H9 (cell line): ENCODE measurements around the gene ZBTB22. TPM values are rescaled to one million over a fixed set of nuclear protein-coding genes. Genes with fewer than 3 reads are reported as not detected.

ENCODE experiments used
- DNase-seq: peaks from one replicate; pipeline ENCODE4 v3.0.0-alpha.2; 2017
- H2AFZ ChIP-seq: one replicate; pipeline ENCODE4 v1.6.1; 2013; ENCODE audit warnings: mild to moderate bottlenecking, low read length, control low read depth, moderate library complexity
- H2AK5ac ChIP-seq: 2 replicates; pipeline ENCODE4 v1.6.1; 2013; ENCODE audit warnings: low read length, control low read depth, mixed read lengths; ENCODE audit not compliant: insufficient read length
- H2BK120ac ChIP-seq: one replicate; pipeline ENCODE4 v1.6.1; 2013; ENCODE audit warnings: low read depth, mild to moderate bottlenecking, low read length, control low read depth, inconsistent platforms; ENCODE audit not compliant: poor library complexity, severe bottlenecking
- H2BK12ac ChIP-seq: 2 replicates; pipeline ENCODE4 v1.6.1; 2013; ENCODE audit warnings: low read length, control low read depth, mixed read lengths, low read depth; ENCODE audit not compliant: insufficient read length
- H2BK15ac ChIP-seq: 2 replicates; pipeline ENCODE4 v1.6.1; 2013; ENCODE audit warnings: low read depth, low read length, control low read depth
- H2BK20ac ChIP-seq: one replicate; pipeline ENCODE4 v1.6.1; 2013; ENCODE audit warnings: low read depth, mild to moderate bottlenecking, low read length, control low read depth, inconsistent platforms; ENCODE audit not compliant: poor library complexity, severe bottlenecking
- H2BK5ac ChIP-seq: 2 replicates; pipeline ENCODE4 v1.6.1; 2013; ENCODE audit warnings: low read length, control low read depth, mixed read lengths; ENCODE audit not compliant: insufficient read length
- H3K14ac ChIP-seq: 2 replicates; pipeline ENCODE4 v1.6.1; 2013; ENCODE audit warnings: low read length, control low read depth; ENCODE audit not compliant: insufficient read depth
- H3K18ac ChIP-seq: 2 replicates; pipeline ENCODE4 v1.6.1; 2013; ENCODE audit warnings: low read depth, mild to moderate bottlenecking, mixed read lengths, low read length, control low read depth; ENCODE audit not compliant: insufficient read length
- H3K23ac ChIP-seq: 2 replicates; pipeline ENCODE4 v1.6.1; 2013; ENCODE audit warnings: low read length, control low read depth, mixed read lengths, low read depth; ENCODE audit not compliant: insufficient read length
- H3K23me2 ChIP-seq: 2 replicates; pipeline ENCODE4 v1.6.1; 2013; ENCODE audit warnings: low read depth, mild to moderate bottlenecking, mixed read lengths, low read length, control low read depth; ENCODE audit not compliant: insufficient read length, poor library complexity, severe bottlenecking
- H3K27ac ChIP-seq: 2 replicates; pipeline ENCODE4 v1.5.1; 2013; ENCODE audit warnings: low read length, control low read depth, mixed read lengths, low read depth; ENCODE audit not compliant: insufficient read length
- H3K27me3 ChIP-seq: 2 replicates; pipeline ENCODE4 v1.6.1; 2013; ENCODE audit warnings: low read length, control low read depth, inconsistent platforms; ENCODE audit not compliant: insufficient read depth
- H3K4ac ChIP-seq: 2 replicates; pipeline ENCODE4 v1.6.1; 2013; ENCODE audit warnings: low read depth, mild to moderate bottlenecking, control low read depth, inconsistent platforms, low read length, moderate library complexity
- H3K4me1 ChIP-seq: 2 replicates; pipeline ENCODE4 v1.6.1; 2013; ENCODE audit warnings: low read length, control low read depth, inconsistent platforms; ENCODE audit not compliant: insufficient read depth
- H3K4me2 ChIP-seq: 2 replicates; pipeline ENCODE4 v1.6.1; 2013; ENCODE audit warnings: low read length, control low read depth, mixed read lengths; ENCODE audit not compliant: insufficient read length, insufficient read depth
- H3K56ac ChIP-seq: 2 replicates; pipeline ENCODE4 v1.6.1; 2013; ENCODE audit warnings: low read depth, mild to moderate bottlenecking, mixed read lengths, low read length, control low read depth; ENCODE audit not compliant: insufficient read length
- H3K79me1 ChIP-seq: 2 replicates; pipeline ENCODE4 v1.6.1; 2013; ENCODE audit warnings: low read depth, mild to moderate bottlenecking, moderate library complexity, low read length, control low read depth, inconsistent platforms; ENCODE audit not compliant: insufficient read depth, poor library complexity, severe bottlenecking
- H3K79me2 ChIP-seq: 2 replicates; pipeline ENCODE4 v1.6.1; 2013; ENCODE audit warnings: low read length, control low read depth, inconsistent platforms; ENCODE audit not compliant: insufficient read depth
- H3K9ac ChIP-seq: 2 replicates; pipeline ENCODE4 v1.6.1; 2013; ENCODE audit warnings: low read length, control low read depth, mixed read lengths; ENCODE audit not compliant: insufficient read length; ENCODE audit errors: extremely low read depth
- H3K9me3 ChIP-seq: one replicate; pipeline ENCODE4 v1.6.1; 2013; ENCODE audit warnings: low read depth, low read length, inconsistent platforms; ENCODE audit not compliant: control insufficient read depth
- H3T11ph ChIP-seq: one replicate; pipeline ENCODE4 v1.6.1; 2013; ENCODE audit warnings: mild to moderate bottlenecking, low read length, control low read depth, inconsistent platforms
- H4K20me1 ChIP-seq: one replicate; pipeline ENCODE4 v1.6.1; 2013; ENCODE audit not compliant: control insufficient read depth, insufficient read length, insufficient read depth
- H4K5ac ChIP-seq: 2 replicates; pipeline ENCODE4 v1.6.1; 2013; ENCODE audit warnings: low read depth, mild to moderate bottlenecking, mixed read lengths, low read length, control low read depth; ENCODE audit not compliant: insufficient read length
- H4K8ac ChIP-seq: replicated peaks from 2 replicates; pipeline ENCODE4 v1.6.1; 2013; ENCODE audit warnings: low read length, control low read depth, mixed read lengths, low read depth; ENCODE audit not compliant: insufficient read length
- H4K91ac ChIP-seq: 2 replicates; pipeline ENCODE4 v1.6.1; 2013; ENCODE audit warnings: low read depth, mild to moderate bottlenecking, moderate library complexity, mixed read lengths, low read length, control low read depth; ENCODE audit not compliant: insufficient read length
- H3K27ac Mint-ChIP-seq, 3 experiments: 2 replicates in 2 of 3; 3 replicates in 1 of 3; pipeline ENCODE4 v1.8.0; 2020 to 2021; ENCODE audit warnings: mixed read lengths in 3 of 3, mild to moderate bottlenecking in 1 of 3, moderate library complexity in 1 of 3
- H3K27me3 Mint-ChIP-seq: 2 replicates; pipeline ENCODE4 v1.8.0; 2021; ENCODE audit warnings: low read depth, mild to moderate bottlenecking, moderate library complexity, mixed read lengths
- H3K36me3 Mint-ChIP-seq, 3 experiments: 2 replicates in 2 of 3; 3 replicates in 1 of 3; pipeline ENCODE4 v1.8.0; 2020 to 2021; ENCODE audit warnings: low read depth in 3 of 3, mixed read lengths in 3 of 3; ENCODE audit not compliant: insufficient read depth in 1 of 3
- H3K4me1 Mint-ChIP-seq, 2 experiments: 2 replicates each; pipeline ENCODE4 v1.8.0; 2020; ENCODE audit warnings: mixed read lengths in 2 of 2
- H3K4me3 Mint-ChIP-seq, 2 experiments: 2 replicates in 1 of 2; 3 replicates in 1 of 2; pipeline ENCODE4 v1.8.0; 2020 to 2021; ENCODE audit warnings: mild to moderate bottlenecking in 2 of 2, mixed read lengths in 2 of 2, moderate library complexity in 1 of 2
- H3K9me3 Mint-ChIP-seq, 2 experiments: 2 replicates in 1 of 2; 3 replicates in 1 of 2; pipeline ENCODE4 v1.8.0; 2020; ENCODE audit warnings: mild to moderate bottlenecking in 2 of 2, mixed read lengths in 2 of 2, moderate library complexity in 1 of 2
- CTCF ChIP-seq: fragments of 200-600 bp; sonication (generic); conservative IDR thresholded peaks from 3 replicates; pipeline ENCODE4 v1.8.0; 2021; ENCODE audit warnings: antibody characterized with exemption, mild to moderate bottlenecking
- WGBS: extraction: QIAGEN DNeasy Blood & Tissue Kit; methylation state at CpG from one replicate; pipeline ENCODE4 v1.1.7; 2013; ENCODE audit warnings: missing lambda C conversion rate, low lambda C conversion rate, mixed read lengths; ENCODE audit not compliant: insufficient read length; ENCODE audit errors: extremely low coverage; 5-methylcytosine and 5-hydroxymethylcytosine counted together
- total RNA-seq: library from RNA; stranded (reverse); gene quantifications from 2 replicates; pipeline ENCODE4 v1.2.1, GENCODE V29; 2021

ZBTB22 gene
- total RNA-seq, 1 experiment from 2014 or later, result 8.1 TPM

- H3K4me1 ChIP-seq, result no peaks in the 10 kb centered on the region; the same call in 1 of the 2 replicates
- peaks cover 36 to 38% of the 10 kb centered on the region in 2 experiments for H3K4me1 Mint-ChIP-seq
- DNase-seq, result no peak
- H2BK20ac ChIP-seq, result no peak overlapping the region
- no peak overlapping the region for H4K5ac ChIP-seq
- H2AK5ac ChIP-seq, result no peak overlapping the region
- no peak overlapping the region for H3K23ac ChIP-seq
- no peak overlapping the region for H3K9ac ChIP-seq
- no peak overlapping the region for H2BK15ac ChIP-seq
- H3K27me3 ChIP-seq, result no peaks in the 10 kb centered on the region
- peak overlapping the region in 1 of 3 experiments; percentile 74; a peak in 1 of 7 replicates for H3K27ac Mint-ChIP-seq
- peaks cover 25 to 79% (median 52%) of the 10 kb centered on the region in 3 experiments; a peak in 6 of 7 replicates for H3K36me3 Mint-ChIP-seq
- H3K79me1 ChIP-seq, result no peaks in the 10 kb centered on the region
- peaks cover 7% of the 10 kb centered on the region; the same call in 1 of the 2 replicates for H3K79me2 ChIP-seq
- H2BK12ac ChIP-seq, result no peak overlapping the region
- peak overlapping the region in 1 of 2 experiments; percentile 92; a peak in 2 of 5 replicates for H3K4me3 Mint-ChIP-seq
- no peak overlapping the region for H3K56ac ChIP-seq
- H3K4me2 ChIP-seq, result no peak overlapping the region
- H3K4ac ChIP-seq, result no peak overlapping the region
- no CpG with 5 or more reads among the region's 3 CpGs for WGBS
- no peaks in the 10 kb centered on the region for H3K9me3 ChIP-seq
- no peak overlapping the region for H3T11ph ChIP-seq
- no peak overlapping the region for H2BK120ac ChIP-seq
- no peaks in the 10 kb centered on the region for H4K20me1 ChIP-seq
- H3K9me3 Mint-ChIP-seq, result no peaks in the 10 kb centered on the region
- no peak overlapping the region for H4K8ac ChIP-seq
- no peak overlapping the region for H4K91ac ChIP-seq
- no peak overlapping the region for H3K14ac ChIP-seq
- no peak overlapping the region for H3K27ac ChIP-seq
- no peaks in the 10 kb centered on the region for H3K27me3 Mint-ChIP-seq
- H3K23me2 ChIP-seq, result peaks cover 9% of the 10 kb centered on the region
- H2BK5ac ChIP-seq, result no peak overlapping the region
- H3K18ac ChIP-seq, result no peak overlapping the region
- H2AFZ ChIP-seq, result no peak overlapping the region
- no peak for TF ChIP-seq CTCF
Observed at GRCh38 chr6:33278810-33279209, 38.7 kb downstream of the ZBTB22 start.
